HG03045 (cell line): Measurements from ENCODE around the gene CSRP3.
A peak's percentile ranks its signal among the peaks of the same experiment; 100 is the strongest.

Experiments
- ATAC-seq: cut with Tn5 transposase; IDR thresholded peaks from one replicate; pipeline ENCODE4 v1.9.1; 2021; ENCODE audit warnings: mild to moderate bottlenecking, moderate library complexity; ENCODE audit not compliant: unreplicated experiment

CSRP3 gene

DNA sequence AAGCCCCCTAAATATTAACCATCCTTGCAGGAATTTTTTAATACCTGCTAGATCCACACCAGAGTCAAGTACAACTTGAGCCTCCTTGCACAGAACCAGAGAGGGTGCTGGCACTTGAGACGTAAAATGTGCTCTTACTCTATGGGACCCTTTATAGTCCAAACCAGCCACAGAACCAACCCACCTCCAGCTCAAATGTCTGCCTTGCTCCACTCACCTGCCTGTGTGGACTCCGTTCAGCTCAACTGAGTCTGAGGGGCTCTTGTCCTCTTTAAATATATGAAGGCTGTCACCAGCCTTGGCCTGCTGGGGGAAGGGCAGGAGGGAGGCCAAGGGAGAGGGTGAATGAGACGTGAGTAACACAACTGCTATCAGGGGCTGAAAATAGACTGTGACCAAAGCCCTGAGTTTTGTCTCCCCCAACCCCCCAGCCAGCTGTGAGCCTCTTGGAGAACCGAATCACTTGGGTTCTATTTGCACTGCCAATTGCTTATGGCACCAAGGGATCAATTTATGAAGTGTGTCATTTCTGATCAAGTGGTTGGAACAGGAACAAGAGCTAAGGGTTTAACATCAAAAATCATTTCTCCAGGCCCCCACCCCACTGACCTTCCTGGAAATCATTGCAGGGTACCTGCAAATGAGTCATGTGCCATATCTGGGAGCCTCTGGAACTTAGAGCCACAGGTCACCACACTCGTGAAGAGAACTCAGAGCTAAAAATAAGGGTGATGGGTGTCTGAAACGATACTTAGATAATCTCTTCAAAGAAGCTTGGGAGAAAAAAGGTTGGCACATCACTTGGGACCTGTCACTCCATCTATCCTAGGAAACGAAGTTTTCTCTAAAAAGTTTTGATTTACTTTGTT lies at the start of gene CSRP3:
TSS of gene CSRP3 (minus strand) at position 247 of the 869 bp plus-strand sequence. CDS start 9,535 bp downstream, outside the sequence.
- ATAC-seq, result no peak

- ATAC-seq, result no peak
Measured at GRCh38 chr11:19251577-19251976, 49.8 kb upstream of the CSRP3 start.

DNA sequence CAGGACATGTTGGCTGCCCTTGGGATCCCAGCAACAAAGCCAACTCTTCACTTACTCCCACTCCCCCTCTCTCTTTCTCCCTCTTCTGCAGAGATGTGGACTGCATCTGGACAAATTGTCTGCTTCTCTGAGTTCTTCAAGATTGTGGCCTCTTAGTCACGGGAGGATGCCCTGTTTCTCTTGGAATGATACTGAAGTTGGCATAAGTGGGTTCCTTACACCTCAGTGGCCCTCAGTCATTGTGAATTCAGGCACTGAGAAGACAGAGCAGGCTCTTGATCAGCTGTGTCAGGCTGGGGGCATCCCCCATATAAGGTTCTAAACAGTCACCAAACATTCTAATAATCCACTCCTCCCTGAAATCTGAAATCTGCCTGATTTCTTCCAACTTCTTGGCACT lies 45.0 kb upstream of the CSRP3 start:
- ATAC-seq, result no peak

DNA sequence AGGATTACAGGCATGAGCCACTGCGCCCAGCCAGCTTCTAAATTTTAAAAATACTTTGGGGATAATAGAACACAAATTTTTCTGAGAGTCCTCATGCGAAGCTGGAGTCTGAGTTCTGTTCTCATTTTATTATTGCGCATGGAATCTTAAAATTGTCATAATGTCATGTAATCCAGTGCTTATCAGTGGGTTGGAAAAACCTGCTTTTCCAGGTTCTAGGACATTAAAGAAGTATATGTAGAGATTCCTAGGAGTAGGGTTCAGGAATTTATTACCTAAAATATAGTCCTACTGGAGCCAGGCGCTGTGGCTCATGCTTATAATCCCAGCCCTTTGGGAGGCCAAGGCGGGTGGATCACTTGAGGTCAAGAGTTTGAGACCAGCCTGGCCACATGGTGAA lies 43.6 kb upstream of the CSRP3 start:
- ATAC-seq, result no peak

GRCh38 chr11:19244621-19245020 lies 42.8 kb upstream of the CSRP3 start:
- no peak for ATAC-seq

DNA sequence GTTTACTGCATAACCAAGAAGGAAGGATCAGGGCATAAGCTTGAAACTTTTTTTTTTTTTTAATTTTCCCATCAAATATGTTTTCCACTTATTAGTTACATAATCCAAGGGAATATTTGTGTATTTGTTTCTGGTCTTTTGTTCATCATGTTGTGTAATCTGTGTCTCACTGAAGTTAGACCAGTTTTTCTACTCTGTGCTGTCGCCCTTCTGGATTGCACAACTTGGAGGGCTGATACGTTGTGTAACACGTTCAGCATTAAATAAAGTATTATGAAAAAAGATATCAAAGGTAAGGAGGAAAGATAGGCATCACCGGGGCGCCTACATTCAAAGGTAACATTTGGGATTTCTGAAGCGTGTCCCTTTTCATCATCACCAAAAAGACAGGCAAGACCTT lies 42.3 kb upstream of the CSRP3 start:
- no peak for ATAC-seq

DNA sequence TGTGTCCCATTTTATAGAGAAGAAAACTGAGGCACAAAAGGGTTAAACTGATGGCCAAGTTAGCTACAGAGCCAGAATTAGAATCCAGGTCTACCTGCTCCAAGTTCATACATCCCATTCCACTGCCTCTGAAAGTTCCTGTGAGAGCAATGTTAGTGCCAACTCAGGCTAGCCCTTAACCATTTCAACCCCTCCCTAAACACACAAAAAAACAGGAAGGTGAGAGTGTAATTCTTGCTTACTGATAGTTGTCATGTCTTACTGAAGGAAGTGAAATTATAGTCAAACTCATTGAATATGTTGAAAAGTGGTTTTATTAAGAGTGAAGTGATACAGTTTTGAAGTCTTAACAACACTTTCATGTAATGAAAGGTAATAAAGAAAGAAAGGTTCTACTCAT lies 41.8 kb upstream of the CSRP3 start:
- no peak for ATAC-seq

GRCh38 chr11:19243143-19243542 lies 41.4 kb upstream of the CSRP3 start:
- no peak for ATAC-seq

DNA sequence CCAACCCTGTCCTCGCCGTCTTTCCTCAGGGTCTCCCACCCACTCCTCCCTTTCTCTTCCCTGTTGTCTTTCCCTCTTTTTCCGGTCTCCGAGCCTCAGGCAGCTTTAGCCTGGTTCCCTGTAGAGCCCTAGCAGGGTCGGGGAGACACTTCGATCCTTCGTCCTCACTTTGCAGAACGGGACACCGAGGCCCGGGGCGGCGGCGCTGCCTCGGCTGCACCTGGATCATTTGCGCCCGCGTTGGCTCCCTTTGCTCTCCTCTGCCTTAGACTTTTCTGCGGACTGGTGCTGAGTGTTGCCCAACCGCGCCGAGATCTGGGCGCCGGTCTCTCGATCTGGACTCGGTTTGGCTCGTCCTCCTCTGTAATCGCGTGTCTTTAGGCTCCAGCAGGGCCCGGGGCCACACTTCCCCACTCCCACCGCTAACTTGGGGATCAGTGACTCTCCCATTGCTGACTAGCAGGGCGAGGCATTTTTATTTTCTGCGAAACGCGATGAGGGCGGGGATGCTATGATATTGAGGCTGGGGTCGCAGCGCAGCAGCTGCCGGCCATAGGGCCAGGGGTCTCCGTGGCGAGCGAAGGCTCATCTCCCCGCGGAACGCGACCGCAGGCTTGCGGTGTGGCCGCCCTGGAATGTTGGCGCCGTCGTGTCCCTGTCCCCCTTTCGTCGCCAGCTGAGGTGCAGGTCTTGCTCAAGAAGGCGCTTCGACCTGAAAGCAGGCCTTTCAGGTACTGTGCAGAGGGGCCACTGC lies 40.6 kb upstream of the CSRP3 start:
- no peak for ATAC-seq

GRCh38 chr11:19241260-19242178 lies 39.7 kb upstream of the CSRP3 start:
- peak; percentile 35 for ATAC-seq

GRCh38 chr11:19240420-19241259 lies 38.9 kb upstream of the CSRP3 start, which contains the start of gene E2F8:
E2F8 (minus strand) TSS chr11:19240945; CDS start chr11:19240121, 824 bp downstream.
- ATAC-seq, result peak; percentile 93

- ATAC-seq, result no peak
Measured at GRCh38 chr11:19239039-19239438, 37.3 kb upstream of the CSRP3 start.

DNA sequence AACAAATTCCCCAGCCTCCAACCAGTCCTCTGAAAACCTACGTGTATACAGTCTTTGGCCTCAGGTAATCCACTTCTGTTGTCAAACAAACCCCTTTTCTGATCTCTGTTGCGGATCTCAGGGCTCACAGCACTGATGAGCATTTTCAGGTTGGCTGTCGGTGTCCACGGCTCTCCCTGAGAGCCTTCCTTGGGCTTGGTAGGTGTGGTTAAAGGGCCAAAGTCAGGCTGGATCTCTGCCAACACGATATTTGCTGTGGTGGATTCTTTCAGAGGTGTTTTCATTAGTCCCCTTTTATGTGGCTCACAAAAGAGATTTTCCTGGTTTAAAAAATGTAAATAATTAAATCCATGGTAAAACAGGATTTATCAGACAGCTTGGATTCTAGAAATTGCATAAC lies 36.0 kb upstream of the CSRP3 start:
- ATAC-seq, result no peak

DNA sequence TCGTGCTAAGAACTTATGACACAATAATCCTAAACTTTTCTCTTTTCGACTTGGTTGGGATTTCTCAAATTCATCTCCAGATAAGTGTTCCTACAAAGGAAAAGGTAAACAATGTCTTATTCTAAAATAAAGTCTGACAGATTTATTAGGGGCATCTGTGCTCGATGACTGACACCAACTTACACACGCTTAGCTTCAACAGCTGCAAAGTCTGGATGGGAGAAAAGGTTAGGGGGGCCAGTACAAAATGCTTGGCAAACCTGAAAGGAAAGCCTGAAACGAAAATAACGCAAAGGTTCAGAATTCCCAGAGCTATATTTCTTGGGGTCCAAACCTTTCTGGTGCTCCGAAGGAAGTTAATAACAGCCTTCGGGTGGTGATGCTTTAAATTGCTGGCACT lies 35.6 kb upstream of the CSRP3 start:
- no peak for ATAC-seq

DNA sequence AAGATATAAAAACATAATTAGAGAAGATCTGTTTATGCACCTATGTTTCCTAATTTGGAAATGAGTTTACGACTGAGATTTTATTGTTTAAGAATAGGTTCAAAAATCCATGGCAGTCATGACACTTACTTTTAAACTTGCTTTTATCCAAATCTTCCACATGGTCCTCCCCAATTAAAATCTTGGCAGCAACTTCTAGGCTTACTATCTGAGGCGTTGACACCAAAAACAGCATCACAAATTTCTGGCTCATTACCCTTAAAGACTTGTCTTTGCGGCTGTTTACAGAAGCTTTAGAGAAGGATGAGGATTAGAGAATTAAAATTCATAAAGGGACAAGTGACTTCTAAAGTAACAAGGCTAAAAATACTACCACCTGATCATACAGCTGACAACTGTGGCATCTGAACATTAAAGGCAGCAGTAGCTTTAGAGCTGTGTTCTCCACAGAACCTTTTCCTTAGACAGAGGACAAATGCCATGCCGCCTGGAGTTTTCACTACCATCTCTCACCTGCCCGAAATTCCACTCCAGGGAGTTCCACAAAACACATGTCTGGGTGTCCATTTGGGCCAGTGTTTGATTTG lies 32.5 kb upstream of the CSRP3 start:
- no peak for ATAC-seq

DNA sequence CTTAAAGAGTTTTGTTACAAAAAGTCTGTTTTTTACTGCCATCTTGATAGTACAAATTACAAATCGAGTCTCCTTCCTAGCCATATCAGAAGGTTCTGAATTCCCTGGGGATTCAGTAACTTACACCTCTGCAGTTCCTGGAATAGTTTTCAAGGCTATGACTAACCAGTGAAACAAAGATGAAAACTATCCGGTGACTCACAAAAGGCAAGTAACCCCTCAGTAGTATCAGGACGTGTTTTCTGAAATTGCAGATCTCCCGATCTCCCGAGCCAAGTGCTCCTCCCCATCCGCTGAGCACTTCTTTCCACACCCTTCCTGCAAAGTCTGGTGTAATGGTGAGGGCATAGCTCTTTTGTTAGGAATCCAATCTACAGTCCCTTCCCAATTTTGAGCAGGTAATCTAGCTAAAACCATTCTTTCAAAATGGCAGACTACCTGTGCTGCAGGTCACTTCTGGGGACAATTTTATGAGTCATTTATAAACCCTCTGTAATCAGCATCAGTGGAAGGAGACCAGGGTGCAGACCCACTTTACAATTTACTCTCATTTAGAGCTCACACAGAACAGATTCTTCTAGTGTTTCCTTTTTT lies 31.2 kb upstream of the CSRP3 start:
- no peak for ATAC-seq

- no peak for ATAC-seq
Measured at GRCh38 chr11:19229671-19230070, 27.9 kb upstream of the CSRP3 start.

- no peak for ATAC-seq
Measured at GRCh38 chr11:19228968-19229367, 27.2 kb upstream of the CSRP3 start.
